ENCODE data around the gene AKAP8L. TPM values are rescaled to one million over a fixed set of nuclear protein-coding genes. Genes with fewer than 3 reads are reported as not detected.
A peak's percentile ranks its signal among the peaks of the same experiment; 100 is the strongest.

Gene AKAP8L
- total and polyA plus RNA-seq, 9 of the 15 experiments (the other 6 are each of a cell fraction or from before 2014, with no cell fraction given), result 2.4 to 116 (median 70.7) TPM

DNA sequence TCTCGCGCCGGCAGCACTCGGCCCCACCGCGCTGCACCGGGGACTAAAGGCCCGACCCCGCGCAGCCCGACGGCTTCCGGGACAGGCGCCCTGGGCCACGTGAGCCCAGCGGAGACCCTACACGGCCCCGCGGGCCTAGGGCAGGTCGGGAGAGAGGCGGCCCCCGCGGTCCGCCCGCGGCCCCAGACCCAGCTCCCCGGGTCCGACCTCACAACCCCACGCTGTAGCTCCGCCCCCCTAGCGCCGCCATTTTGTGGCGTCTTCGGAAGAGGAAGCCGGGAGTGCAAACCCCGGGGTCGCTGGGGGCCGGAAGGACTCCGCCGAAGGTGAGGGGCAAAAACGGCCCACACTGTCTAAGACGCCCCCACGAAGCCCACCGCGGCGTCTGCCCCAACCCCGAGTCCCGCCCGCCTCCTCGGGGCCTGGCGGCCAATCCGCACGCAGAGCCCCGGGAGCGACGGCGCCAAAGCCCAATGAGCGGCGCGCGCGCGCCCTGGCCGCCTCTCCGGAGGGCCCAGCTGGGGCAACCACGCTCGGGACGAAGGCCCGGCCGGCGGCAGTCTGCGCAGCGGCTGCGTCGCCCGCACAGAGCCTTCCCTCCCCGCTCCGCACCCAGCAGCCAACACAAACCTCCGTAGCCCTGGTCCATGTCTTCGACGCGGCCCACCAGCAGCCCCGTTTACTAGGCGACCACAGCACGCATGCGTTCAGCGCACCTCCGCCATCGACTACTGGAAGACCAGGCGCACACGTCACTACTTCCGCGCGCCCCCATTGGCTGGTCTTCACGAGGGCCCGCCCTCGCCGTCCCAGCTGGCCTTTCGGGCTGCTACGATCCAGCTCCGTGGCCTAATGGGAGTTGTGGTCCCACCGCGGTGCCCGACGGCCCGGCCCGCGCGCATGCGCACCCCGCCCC is 39.4 kb downstream of the AKAP8L start, which contains the start of gene AKAP8 (continued):
- TF ChIP-seq CBX8 (IDR thresholded peaks at IDR 0.05; ENCODE audit: borderline replicate concordance, extremely low read depth, low read depth, low read length, poor library complexity, severe bottlenecking) (no peak), BMI1 (IDR thresholded peaks at IDR 0.05; ENCODE audit: low read length) (no peak), RAD51 (IDR thresholded peaks at IDR 0.05; ENCODE audit: borderline replicate concordance, low read depth) (no peak), FOSL1 (tag; conservative IDR thresholded peaks at IDR 0.05) (0 out of 2 replicates have a peak, but pooled peaks have one; percentile 19), DPF2 (IDR thresholded peaks at IDR 0.05) (no peak), KLF16 (IDR thresholded peaks at IDR 0.05) (no peak), ZNF347 (CRISPR knock-in tag; IDR thresholded peaks at IDR 0.05; ENCODE audit: low read depth) (no peak), CBFA2T2 (conservative IDR thresholded peaks at IDR 0.05) (no peak), BCL6 (CRISPR knock-in tag; IDR thresholded peaks at IDR 0.05) (no peak)
- TF ChIP-seq, protein P1, sequence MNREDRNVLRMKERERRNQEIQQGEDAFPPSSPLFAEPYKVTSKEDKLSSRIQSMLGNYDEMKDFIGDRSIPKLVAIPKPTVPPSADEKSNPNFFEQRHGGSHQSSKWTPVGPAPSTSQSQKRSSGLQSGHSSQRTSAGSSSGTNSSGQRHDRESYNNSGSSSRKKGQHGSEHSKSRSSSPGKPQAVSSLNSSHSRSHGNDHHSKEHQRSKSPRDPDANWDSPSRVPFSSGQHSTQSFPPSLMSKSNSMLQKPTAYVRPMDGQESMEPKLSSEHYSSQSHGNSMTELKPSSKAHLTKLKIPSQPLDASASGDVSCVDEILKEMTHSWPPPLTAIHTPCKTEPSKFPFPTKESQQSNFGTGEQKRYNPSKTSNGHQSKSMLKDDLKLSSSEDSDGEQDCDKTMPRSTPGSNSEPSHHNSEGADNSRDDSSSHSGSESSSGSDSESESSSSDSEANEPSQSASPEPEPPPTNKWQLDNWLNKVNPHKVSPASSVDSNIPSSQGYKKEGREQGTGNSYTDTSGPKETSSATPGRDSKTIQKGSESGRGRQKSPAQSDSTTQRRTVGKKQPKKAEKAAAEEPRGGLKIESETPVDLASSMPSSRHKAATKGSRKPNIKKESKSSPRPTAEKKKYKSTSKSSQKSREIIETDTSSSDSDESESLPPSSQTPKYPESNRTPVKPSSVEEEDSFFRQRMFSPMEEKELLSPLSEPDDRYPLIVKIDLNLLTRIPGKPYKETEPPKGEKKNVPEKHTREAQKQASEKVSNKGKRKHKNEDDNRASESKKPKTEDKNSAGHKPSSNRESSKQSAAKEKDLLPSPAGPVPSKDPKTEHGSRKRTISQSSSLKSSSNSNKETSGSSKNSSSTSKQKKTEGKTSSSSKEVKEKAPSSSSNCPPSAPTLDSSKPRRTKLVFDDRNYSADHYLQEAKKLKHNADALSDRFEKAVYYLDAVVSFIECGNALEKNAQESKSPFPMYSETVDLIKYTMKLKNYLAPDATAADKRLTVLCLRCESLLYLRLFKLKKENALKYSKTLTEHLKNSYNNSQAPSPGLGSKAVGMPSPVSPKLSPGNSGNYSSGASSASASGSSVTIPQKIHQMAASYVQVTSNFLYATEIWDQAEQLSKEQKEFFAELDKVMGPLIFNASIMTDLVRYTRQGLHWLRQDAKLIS (CRISPR knock-in tag; IDR thresholded peaks at IDR 0.05), result peak; percentile 87
- TF ChIP-seq, protein P2, sequence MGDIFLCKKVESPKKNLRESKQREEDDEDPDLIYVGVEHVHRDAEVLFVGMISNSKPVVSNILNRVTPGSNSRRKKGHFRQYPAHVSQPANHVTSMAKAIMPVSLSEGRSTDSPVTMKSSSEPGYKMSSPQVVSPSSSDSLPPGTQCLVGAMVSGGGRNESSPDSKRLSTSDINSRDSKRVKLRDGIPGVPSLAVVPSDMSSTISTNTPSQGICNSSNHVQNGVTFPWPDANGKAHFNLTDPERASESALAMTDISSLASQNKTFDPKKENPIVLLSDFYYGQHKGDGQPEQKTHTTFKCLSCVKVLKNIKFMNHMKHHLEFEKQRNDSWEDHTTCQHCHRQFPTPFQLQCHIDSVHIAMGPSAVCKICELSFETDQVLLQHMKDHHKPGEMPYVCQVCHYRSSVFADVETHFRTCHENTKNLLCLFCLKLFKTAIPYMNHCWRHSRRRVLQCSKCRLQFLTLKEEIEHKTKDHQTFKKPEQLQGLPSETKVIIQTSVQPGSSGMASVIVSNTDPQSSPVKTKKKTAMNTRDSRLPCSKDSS (IDR thresholded peaks at IDR 0.05; ENCODE audit: low read depth, partially characterized antibody), result no peak
- TF ChIP-seq, protein P3, sequence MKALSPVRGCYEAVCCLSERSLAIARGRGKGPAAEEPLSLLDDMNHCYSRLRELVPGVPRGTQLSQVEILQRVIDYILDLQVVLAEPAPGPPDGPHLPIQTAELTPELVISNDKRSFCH (CRISPR knock-in tag; IDR thresholded peaks at IDR 0.05), result no peak
- TF ChIP-seq, protein P3 (tag; IDR thresholded peaks at IDR 0.05), result peak; percentile 41; the same call in 1 of the 2 replicates
- TF ChIP-seq, protein P4, sequence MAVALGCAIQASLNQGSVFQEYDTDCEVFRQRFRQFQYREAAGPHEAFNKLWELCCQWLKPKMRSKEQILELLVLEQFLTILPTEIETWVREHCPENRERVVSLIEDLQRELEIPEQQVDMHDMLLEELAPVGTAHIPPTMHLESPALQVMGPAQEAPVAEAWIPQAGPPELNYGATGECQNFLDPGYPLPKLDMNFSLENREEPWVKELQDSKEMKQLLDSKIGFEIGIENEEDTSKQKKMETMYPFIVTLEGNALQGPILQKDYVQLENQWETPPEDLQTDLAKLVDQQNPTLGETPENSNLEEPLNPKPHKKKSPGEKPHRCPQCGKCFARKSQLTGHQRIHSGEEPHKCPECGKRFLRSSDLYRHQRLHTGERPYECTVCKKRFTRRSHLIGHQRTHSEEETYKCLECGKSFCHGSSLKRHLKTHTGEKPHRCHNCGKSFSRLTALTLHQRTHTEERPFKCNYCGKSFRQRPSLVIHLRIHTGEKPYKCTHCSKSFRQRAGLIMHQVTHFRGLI (CRISPR knock-in tag; IDR thresholded peaks at IDR 0.05), result no peak
- TF ChIP-seq, protein P5, sequence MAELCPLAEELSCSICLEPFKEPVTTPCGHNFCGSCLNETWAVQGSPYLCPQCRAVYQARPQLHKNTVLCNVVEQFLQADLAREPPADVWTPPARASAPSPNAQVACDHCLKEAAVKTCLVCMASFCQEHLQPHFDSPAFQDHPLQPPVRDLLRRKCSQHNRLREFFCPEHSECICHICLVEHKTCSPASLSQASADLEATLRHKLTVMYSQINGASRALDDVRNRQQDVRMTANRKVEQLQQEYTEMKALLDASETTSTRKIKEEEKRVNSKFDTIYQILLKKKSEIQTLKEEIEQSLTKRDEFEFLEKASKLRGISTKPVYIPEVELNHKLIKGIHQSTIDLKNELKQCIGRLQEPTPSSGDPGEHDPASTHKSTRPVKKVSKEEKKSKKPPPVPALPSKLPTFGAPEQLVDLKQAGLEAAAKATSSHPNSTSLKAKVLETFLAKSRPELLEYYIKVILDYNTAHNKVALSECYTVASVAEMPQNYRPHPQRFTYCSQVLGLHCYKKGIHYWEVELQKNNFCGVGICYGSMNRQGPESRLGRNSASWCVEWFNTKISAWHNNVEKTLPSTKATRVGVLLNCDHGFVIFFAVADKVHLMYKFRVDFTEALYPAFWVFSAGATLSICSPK (IDR thresholded peaks at IDR 0.05; ENCODE audit: borderline replicate concordance), result no peak
